K562 (cell line): ENCODE data around the gene TMEM267. TPM values are rescaled to one million over a fixed set of nuclear protein-coding genes. Genes with fewer than 3 reads are reported as not detected.

ENCODE experiments used
- BDP1 ChIP-seq: IDR thresholded peaks from 3 replicates; pipeline ENCODE4 v1.6.1; 2011; ENCODE audit not compliant: insufficient read length, insufficient read depth
- GATAD2B ChIP-seq: fragments of 450-650 bp; IDR thresholded peaks from 2 replicates; pipeline ENCODE4 v1.6.1; 2017; ENCODE audit warnings: mild to moderate bottlenecking, borderline replicate concordance
- JUND ChIP-seq, 2 experiments: IDR thresholded peaks; 2 replicates in 1 of 2; 3 replicates in 1 of 2; pipeline ENCODE4 v1.6.1; 2011; ENCODE audit warnings: borderline replicate concordance in 2 of 2, low read depth in 2 of 2, low read length in 2 of 2, improper control_type of control experiment in 1 of 2, missing biosample characterization in 1 of 2, missing genetic modification characterization in 1 of 2, missing genetic modification reagents in 1 of 2
- SPI1 ChIP-seq: IDR thresholded peaks from 2 replicates; pipeline ENCODE4 v1.6.1; 2011; ENCODE audit warnings: low read depth, low read length, control low read depth, borderline replicate concordance
- polyA plus RNA-seq, 8 experiments: library from polyadenylated mRNA; depleted of rRNA in 4 of 8; stranded (reverse) in 5 of 8; unstranded in 3 of 8; fragments of >200 nt; fragmentation: Nextera tagmentation in 2 of 8; fragmentation: Illumina TruSeq in 1 of 8; extraction: Ambion mirVana in 2 of 8; extraction: Trizol in 1 of 8; gene quantifications; 2 replicates each; pipeline versions ENCODE4 v1.2.1 to v1.2.3, GENCODE V29; 2011 to 2014; ENCODE audit warnings: inconsistent platforms in 1 of 8, missing spikeins in 1 of 8
- total RNA-seq, 7 experiments: library from RNA; depleted of rRNA in 6 of 7; stranded (reverse); fragments of >200 nt in 6 of 7; fragmentation: Illumina TruSeq in 2 of 7; extraction: Trizol in 2 of 7; gene quantifications; 2 replicates each; pipeline versions ENCODE4 v1.2.1 to v1.2.3, GENCODE V29; 2011 to 2021; ENCODE audit warnings: low replicate concordance in 1 of 7
- TF ChIP-seq, protein P1 (sequence below): sonication (generic); formaldehyde crosslinking; IDR thresholded peaks from 2 replicates; pipeline ENCODE4 v1.8.0; 2023; ENCODE audit warnings: missing genetic modification reagents, mild to moderate bottlenecking, borderline replicate concordance
- TF ChIP-seq, protein P2 (sequence below): fragments of 250-450 bp; sonication (Bioruptor Pico); IDR thresholded peaks from 2 replicates; pipeline ENCODE4 v1.5.1; 2021; ENCODE audit warnings: mild to moderate bottlenecking

Gene TMEM267
- total and polyA plus RNA-seq, 9 of the 15 experiments (the other 6 are each of a cell fraction or from before 2014, with no cell fraction given): 8.1 to 61.1 (median 17.8) TPM

DNA sequence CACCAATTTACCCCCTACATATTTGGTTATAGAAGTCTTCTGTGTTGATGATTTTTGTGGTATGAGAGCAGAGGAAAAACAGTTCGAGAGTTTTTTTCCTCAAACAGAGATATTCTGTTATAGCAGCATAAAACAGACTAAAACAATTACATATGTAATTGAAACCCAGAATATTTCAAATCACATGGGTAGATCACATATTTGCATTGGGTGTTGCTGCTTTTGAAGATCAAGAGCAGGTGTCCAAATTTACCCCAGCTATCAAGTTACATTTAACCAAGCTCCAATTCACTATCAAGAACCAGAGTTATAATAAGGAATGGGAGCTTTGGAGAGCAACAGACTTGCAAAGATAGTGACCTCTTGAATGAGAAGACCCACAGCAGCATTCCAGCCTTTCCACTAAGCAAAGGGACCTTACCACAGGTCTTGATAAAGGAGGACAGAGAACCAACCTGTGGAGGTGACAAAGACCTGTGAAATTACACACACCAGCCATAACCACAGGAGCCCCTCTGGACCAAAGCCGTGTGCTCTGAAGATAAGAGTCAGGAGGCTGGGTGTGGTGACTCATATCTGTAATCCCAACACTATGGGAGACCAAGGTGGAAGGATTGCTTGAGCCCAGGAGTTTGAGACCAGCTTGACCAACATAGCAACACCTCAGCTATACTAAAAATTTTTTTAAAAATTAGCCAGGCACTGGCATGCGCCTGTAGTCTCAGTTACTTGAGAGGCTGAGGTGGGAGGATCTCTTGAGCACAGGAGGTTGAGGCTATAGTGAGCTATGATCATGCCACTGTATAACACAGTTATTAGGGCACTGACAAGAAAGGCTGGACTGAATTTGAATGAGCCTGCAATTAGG, 67.5 kb downstream of the TMEM267 start (continued):
- TF ChIP-seq, protein P1, sequence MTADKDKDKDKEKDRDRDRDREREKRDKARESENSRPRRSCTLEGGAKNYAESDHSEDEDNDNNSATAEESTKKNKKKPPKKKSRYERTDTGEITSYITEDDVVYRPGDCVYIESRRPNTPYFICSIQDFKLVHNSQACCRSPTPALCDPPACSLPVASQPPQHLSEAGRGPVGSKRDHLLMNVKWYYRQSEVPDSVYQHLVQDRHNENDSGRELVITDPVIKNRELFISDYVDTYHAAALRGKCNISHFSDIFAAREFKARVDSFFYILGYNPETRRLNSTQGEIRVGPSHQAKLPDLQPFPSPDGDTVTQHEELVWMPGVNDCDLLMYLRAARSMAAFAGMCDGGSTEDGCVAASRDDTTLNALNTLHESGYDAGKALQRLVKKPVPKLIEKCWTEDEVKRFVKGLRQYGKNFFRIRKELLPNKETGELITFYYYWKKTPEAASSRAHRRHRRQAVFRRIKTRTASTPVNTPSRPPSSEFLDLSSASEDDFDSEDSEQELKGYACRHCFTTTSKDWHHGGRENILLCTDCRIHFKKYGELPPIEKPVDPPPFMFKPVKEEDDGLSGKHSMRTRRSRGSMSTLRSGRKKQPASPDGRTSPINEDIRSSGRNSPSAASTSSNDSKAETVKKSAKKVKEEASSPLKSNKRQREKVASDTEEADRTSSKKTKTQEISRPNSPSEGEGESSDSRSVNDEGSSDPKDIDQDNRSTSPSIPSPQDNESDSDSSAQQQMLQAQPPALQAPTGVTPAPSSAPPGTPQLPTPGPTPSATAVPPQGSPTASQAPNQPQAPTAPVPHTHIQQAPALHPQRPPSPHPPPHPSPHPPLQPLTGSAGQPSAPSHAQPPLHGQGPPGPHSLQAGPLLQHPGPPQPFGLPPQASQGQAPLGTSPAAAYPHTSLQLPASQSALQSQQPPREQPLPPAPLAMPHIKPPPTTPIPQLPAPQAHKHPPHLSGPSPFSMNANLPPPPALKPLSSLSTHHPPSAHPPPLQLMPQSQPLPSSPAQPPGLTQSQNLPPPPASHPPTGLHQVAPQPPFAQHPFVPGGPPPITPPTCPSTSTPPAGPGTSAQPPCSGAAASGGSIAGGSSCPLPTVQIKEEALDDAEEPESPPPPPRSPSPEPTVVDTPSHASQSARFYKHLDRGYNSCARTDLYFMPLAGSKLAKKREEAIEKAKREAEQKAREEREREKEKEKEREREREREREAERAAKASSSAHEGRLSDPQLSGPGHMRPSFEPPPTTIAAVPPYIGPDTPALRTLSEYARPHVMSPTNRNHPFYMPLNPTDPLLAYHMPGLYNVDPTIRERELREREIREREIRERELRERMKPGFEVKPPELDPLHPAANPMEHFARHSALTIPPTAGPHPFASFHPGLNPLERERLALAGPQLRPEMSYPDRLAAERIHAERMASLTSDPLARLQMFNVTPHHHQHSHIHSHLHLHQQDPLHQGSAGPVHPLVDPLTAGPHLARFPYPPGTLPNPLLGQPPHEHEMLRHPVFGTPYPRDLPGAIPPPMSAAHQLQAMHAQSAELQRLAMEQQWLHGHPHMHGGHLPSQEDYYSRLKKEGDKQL (CRISPR knock-in tag): no peak
- TF ChIP-seq, protein P2, sequence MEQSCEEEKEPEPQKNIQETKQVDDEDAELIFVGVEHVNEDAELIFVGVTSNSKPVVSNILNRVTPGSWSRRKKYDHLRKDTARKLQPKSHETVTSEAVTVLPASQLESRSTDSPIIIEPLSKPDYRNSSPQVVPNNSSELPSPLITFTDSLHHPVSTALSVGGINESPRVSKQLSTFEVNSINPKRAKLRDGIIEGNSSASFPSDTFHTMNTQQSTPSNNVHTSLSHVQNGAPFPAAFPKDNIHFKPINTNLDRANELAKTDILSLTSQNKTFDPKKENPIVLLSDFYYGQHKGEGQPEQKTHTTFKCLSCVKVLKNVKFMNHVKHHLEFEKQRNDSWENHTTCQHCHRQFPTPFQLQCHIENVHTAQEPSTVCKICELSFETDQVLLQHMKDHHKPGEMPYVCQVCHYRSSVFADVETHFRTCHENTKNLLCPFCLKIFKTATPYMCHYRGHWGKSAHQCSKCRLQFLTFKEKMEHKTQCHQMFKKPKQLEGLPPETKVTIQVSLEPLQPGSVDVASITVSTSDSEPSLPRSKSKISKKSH (CRISPR knock-in tag): no peak
- TF ChIP-seq BDP1 (no peak), SPI1 (no peak), GATAD2B (peak; percentile 46; the same call in 1 of the 2 replicates), JUND (IDR thresholded peaks at IDR 0.05; ENCODE audit: borderline replicate concordance, low read depth, low read length) (peak; percentile 97), JUND (tag; IDR thresholded peaks at IDR 0.05; ENCODE audit: borderline replicate concordance, low read depth, low read length) (peak; percentile 96; the same call in 2 of the 3 replicates)
